HEK293 (cell line): Measurements from ENCODE around the gene CIITA.
A peak's percentile ranks its signal among the peaks of the same experiment; 100 is the strongest.

ENCODE experiments used
- FEZF1 ChIP-seq: fragments of 450-650 bp; formaldehyde crosslinking; IDR thresholded peaks from 2 replicates; pipeline ENCODE4 v1.5.1; 2016; ENCODE audit warnings: missing biosample characterization, missing genetic modification characterization
- HOXA7 ChIP-seq: sonication (generic); formaldehyde crosslinking; IDR thresholded peaks from 2 replicates; pipeline ENCODE4 v1.8.1; 2022; ENCODE audit warnings: missing genetic modification reagents, borderline replicate concordance
- ZBTB17 ChIP-seq: fragments of 450-650 bp; formaldehyde crosslinking; IDR thresholded peaks from 2 replicates; pipeline ENCODE4 v1.5.1; 2016; ENCODE audit warnings: missing biosample characterization, missing genetic modification characterization
- ZNF19 ChIP-seq: fragments of 450-650 bp; formaldehyde crosslinking; IDR thresholded peaks from 2 replicates; pipeline ENCODE4; 2016; ENCODE audit warnings: missing biosample characterization, missing genetic modification characterization, low read depth
- ZNF239 ChIP-seq: fragments of 450-650 bp; formaldehyde crosslinking; IDR thresholded peaks from 2 replicates; pipeline ENCODE4 v1.5.1; 2016; ENCODE audit warnings: missing biosample characterization, missing genetic modification characterization
- ZNF24 ChIP-seq: fragments of 450-650 bp; formaldehyde crosslinking; IDR thresholded peaks from 2 replicates; pipeline ENCODE4 v1.5.1; 2016; ENCODE audit warnings: missing biosample characterization, missing genetic modification characterization
- ZNF274 ChIP-seq, 2 experiments: fragments of 200-500 bp in 1 of 2; fragments of 450-650 bp in 1 of 2; sonication (Bioruptor generic) in 1 of 2; formaldehyde crosslinking in 1 of 2; IDR thresholded peaks; 2 replicates each; pipeline versions ENCODE4 v1.5.1 to v1.6.1; 2014 to 2016; ENCODE audit warnings: borderline replicate concordance in 1 of 2, inconsistent platforms in 1 of 2, low read length in 1 of 2, missing biosample characterization in 1 of 2, missing genetic modification characterization in 1 of 2
- ZNF530 ChIP-seq: fragments of 450-650 bp; formaldehyde crosslinking; IDR thresholded peaks from 2 replicates; pipeline ENCODE4 v1.5.1; 2016; ENCODE audit warnings: low read depth, missing biosample characterization, missing genetic modification characterization
- ZNF548 ChIP-seq: fragments of 450-650 bp; formaldehyde crosslinking; IDR thresholded peaks from 2 replicates; pipeline ENCODE4 v1.5.1; 2016; ENCODE audit warnings: missing biosample characterization, missing genetic modification characterization
- TF ChIP-seq, protein P1 (sequence below): fragments of 450-650 bp; formaldehyde crosslinking; IDR thresholded peaks from 2 replicates; pipeline ENCODE4 v1.5.1; 2016; ENCODE audit warnings: missing biosample characterization, missing genetic modification characterization
- TF ChIP-seq, protein P2 (sequence below): fragments of 450-650 bp; formaldehyde crosslinking; conservative IDR thresholded peaks from 2 replicates; pipeline ENCODE4 v1.5.1; 2016; ENCODE audit warnings: low read depth, missing biosample characterization, missing genetic modification characterization
- TF ChIP-seq, protein P3 (sequence below): fragments of 450-650 bp; formaldehyde crosslinking; IDR thresholded peaks from 2 replicates; pipeline ENCODE4 v1.5.1; 2017; ENCODE audit warnings: missing biosample characterization, missing genetic modification characterization

DNA sequence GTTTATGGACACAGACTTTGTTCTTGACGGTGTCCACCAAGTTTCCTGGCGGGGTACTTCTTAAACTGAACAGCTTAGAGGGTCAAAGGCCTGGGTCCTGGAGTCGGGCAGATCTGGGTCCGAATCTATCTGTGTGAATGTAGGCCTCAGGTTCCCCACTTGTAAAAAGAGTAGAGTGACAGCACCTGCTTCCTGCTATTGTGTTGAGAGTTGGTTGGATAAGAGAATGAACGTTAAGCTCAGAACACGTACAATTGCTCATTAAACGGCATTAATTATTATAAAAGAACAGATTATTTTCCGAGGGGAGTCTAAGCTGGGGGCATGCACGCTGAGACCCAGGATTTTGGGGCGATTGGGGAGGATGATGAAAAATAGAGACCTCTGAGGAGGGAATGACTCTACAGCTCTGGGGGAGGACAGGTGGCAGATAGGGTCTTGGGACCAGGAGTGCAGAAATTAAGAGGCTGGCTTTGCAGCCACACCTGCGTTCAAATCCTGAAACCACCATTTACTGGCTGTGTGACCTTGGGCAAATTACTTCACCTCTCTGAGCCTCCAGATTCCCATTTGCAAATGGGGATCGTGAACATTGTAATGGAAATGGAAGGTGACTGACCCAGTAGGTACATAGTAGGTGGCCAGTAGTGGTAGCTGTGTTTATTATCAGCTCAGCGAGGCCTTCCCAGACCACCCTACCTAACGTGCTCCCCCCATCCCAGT, 68.2 kb downstream of the CIITA start:
- no peak for TF ChIP-seq ZNF274 (IDR thresholded peaks at IDR 0.05; ENCODE audit: low read length)
- TF ChIP-seq ZNF274 (tag by site-specific recombination; IDR thresholded peaks at IDR 0.05; ENCODE audit: borderline replicate concordance), result no peak
- TF ChIP-seq, protein P1, sequence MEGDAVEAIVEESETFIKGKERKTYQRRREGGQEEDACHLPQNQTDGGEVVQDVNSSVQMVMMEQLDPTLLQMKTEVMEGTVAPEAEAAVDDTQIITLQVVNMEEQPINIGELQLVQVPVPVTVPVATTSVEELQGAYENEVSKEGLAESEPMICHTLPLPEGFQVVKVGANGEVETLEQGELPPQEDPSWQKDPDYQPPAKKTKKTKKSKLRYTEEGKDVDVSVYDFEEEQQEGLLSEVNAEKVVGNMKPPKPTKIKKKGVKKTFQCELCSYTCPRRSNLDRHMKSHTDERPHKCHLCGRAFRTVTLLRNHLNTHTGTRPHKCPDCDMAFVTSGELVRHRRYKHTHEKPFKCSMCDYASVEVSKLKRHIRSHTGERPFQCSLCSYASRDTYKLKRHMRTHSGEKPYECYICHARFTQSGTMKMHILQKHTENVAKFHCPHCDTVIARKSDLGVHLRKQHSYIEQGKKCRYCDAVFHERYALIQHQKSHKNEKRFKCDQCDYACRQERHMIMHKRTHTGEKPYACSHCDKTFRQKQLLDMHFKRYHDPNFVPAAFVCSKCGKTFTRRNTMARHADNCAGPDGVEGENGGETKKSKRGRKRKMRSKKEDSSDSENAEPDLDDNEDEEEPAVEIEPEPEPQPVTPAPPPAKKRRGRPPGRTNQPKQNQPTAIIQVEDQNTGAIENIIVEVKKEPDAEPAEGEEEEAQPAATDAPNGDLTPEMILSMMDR (tag by site-specific recombination), result no peak
- TF ChIP-seq ZNF548, result no peak
- TF ChIP-seq ZNF530 (tag by site-specific recombination), result no peak
- TF ChIP-seq, protein P2, sequence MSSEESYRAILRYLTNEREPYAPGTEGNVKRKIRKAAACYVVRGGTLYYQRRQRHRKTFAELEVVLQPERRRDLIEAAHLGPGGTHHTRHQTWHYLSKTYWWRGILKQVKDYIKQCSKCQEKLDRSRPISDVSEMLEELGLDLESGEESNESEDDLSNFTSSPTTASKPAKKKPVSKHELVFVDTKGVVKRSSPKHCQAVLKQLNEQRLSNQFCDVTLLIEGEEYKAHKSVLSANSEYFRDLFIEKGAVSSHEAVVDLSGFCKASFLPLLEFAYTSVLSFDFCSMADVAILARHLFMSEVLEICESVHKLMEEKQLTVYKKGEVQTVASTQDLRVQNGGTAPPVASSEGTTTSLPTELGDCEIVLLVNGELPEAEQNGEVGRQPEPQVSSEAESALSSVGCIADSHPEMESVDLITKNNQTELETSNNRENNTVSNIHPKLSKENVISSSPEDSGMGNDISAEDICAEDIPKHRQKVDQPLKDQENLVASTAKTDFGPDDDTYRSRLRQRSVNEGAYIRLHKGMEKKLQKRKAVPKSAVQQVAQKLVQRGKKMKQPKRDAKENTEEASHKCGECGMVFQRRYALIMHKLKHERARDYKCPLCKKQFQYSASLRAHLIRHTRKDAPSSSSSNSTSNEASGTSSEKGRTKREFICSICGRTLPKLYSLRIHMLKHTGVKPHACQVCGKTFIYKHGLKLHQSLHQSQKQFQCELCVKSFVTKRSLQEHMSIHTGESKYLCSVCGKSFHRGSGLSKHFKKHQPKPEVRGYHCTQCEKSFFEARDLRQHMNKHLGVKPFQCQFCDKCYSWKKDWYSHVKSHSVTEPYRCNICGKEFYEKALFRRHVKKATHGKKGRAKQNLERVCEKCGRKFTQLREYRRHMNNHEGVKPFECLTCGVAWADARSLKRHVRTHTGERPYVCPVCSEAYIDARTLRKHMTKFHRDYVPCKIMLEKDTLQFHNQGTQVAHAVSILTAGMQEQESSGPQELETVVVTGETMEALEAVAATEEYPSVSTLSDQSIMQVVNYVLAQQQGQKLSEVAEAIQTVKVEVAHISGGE, result no peak
- no peak for TF ChIP-seq ZNF239
- TF ChIP-seq, protein P3, sequence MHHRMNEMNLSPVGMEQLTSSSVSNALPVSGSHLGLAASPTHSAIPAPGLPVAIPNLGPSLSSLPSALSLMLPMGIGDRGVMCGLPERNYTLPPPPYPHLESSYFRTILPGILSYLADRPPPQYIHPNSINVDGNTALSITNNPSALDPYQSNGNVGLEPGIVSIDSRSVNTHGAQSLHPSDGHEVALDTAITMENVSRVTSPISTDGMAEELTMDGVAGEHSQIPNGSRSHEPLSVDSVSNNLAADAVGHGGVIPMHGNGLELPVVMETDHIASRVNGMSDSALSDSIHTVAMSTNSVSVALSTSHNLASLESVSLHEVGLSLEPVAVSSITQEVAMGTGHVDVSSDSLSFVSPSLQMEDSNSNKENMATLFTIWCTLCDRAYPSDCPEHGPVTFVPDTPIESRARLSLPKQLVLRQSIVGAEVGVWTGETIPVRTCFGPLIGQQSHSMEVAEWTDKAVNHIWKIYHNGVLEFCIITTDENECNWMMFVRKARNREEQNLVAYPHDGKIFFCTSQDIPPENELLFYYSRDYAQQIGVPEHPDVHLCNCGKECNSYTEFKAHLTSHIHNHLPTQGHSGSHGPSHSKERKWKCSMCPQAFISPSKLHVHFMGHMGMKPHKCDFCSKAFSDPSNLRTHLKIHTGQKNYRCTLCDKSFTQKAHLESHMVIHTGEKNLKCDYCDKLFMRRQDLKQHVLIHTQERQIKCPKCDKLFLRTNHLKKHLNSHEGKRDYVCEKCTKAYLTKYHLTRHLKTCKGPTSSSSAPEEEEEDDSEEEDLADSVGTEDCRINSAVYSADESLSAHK (tag by site-specific recombination), result peak; percentile 53; the same call in 1 of the 2 replicates
- TF ChIP-seq HOXA7 (CRISPR knock-in tag), result no peak
- no peak for TF ChIP-seq ZNF24 (tag by site-specific recombination)
- TF ChIP-seq ZBTB17 (tag by site-specific recombination), result no peak
- no peak for TF ChIP-seq FEZF1 (tag by site-specific recombination)
- TF ChIP-seq ZNF19 (tag by site-specific recombination), result no peak
